Panc1 (cell line): ENCODE data around the gene VASP.

ENCODE experiments used
- CTCF ChIP-seq: fragments of 450-650 bp; IDR thresholded peaks from 2 replicates; pipeline ENCODE4 v1.5.1; 2017; ENCODE audit warnings: mild to moderate bottlenecking
- POLR2AphosphoS5 ChIP-seq: IDR thresholded peaks from 2 replicates; pipeline ENCODE4 v1.6.1; 2012; ENCODE audit warnings: mild to moderate bottlenecking, low read depth, low read length, moderate library complexity
- REST ChIP-seq, 2 experiments: IDR thresholded peaks; 2 replicates each; pipeline ENCODE4 v1.6.1; 2011 to 2012; ENCODE audit warnings: low read depth in 2 of 2, control low read depth in 1 of 2, low read length in 1 of 2, mild to moderate bottlenecking in 1 of 2, moderate library complexity in 1 of 2; ENCODE audit not compliant: insufficient read depth in 1 of 2
- SIN3A ChIP-seq: IDR thresholded peaks from 2 replicates; pipeline ENCODE4 v1.6.1; 2012; ENCODE audit warnings: low read depth, mild to moderate bottlenecking, low read length, moderate library complexity, borderline replicate concordance; ENCODE audit not compliant: insufficient read depth

- TF ChIP-seq POLR2AphosphoS5 = no peak
- no peak for TF ChIP-seq CTCF
- TF ChIP-seq REST (IDR thresholded peaks at IDR 0.05; ENCODE audit: insufficient read depth in 1 of 2, low read depth in 2 of 2, low read length in 1 of 2) = no peak
- TF ChIP-seq SIN3A = peak; percentile 90; the same call in 1 of the 2 replicates
Observed at GRCh38 chr19:45469132-45469944, 37.9 kb upstream of the VASP start.
